Measurements from ENCODE around the gene GSK3A.

Gene GSK3A

GRCh38 chr19:42283188-42284065 is 41.0 kb upstream of the GSK3A start (continued):
- TF ChIP-seq PRDM2 (tag by site-specific recombination; IDR thresholded peaks at IDR 0.05; ENCODE audit: borderline replicate concordance), result no peak; the same call in 1 of the 2 replicates
- no peak for TF ChIP-seq ZBTB49 (tag by site-specific recombination; IDR thresholded peaks at IDR 0.05; ENCODE audit: low read depth)
- TF ChIP-seq ZNF776 (tag by site-specific recombination; IDR thresholded peaks at IDR 0.05; ENCODE audit: borderline replicate concordance), result no peak
- peak; percentile 99 for TF ChIP-seq KLF8 (tag by site-specific recombination; IDR thresholded peaks at IDR 0.05)
- peak; percentile 15; the same call in 1 of the 2 replicates for TF ChIP-seq OSR2 (tag by site-specific recombination; IDR thresholded peaks at IDR 0.05)
- no peak for TF ChIP-seq GLI2 (tag by site-specific recombination; IDR thresholded peaks at IDR 0.05; ENCODE audit: borderline replicate concordance, low read depth)
- peak; percentile 92 for TF ChIP-seq KLF16 (tag by site-specific recombination; IDR thresholded peaks at IDR 0.05)
- no peak for TF ChIP-seq ZNF202 (tag by site-specific recombination; IDR thresholded peaks at IDR 0.05; ENCODE audit: borderline replicate concordance)
- no peak; the same call in 1 of the 2 replicates for TF ChIP-seq ZNF324 (tag by site-specific recombination; IDR thresholded peaks at IDR 0.05)
- peak; percentile 94 for TF ChIP-seq KLF1 (tag by site-specific recombination; IDR thresholded peaks at IDR 0.05)
- no peak for TF ChIP-seq ZNF302 (tag by site-specific recombination; IDR thresholded peaks at IDR 0.05; ENCODE audit: low read depth)
- peak; percentile 78 for TF ChIP-seq ZSCAN5A (tag by site-specific recombination; IDR thresholded peaks at IDR 0.05)
- TF ChIP-seq PRDM6 (tag by site-specific recombination; IDR thresholded peaks at IDR 0.05), result no peak
- TF ChIP-seq ZNF266 (tag by site-specific recombination; IDR thresholded peaks at IDR 0.05; ENCODE audit: low read depth), result peak; percentile 41; the same call in 1 of the 2 replicates
- no peak for TF ChIP-seq ZNF571 (tag by site-specific recombination; IDR thresholded peaks at IDR 0.05)
- peak; percentile 92 for TF ChIP-seq ZNF280C (tag by site-specific recombination; IDR thresholded peaks at IDR 0.05)
- TF ChIP-seq SP3 (tag by site-specific recombination; IDR thresholded peaks at IDR 0.05), result peak; percentile 82
- TF ChIP-seq ZNF76 (tag by site-specific recombination; IDR thresholded peaks at IDR 0.05; ENCODE audit: borderline replicate concordance, low read depth), result peak; percentile 60
- TF ChIP-seq MEIS1 (CRISPR knock-in tag; IDR thresholded peaks at IDR 0.05; ENCODE audit: borderline replicate concordance), result no peak
- TF ChIP-seq ZNF837 (tag by site-specific recombination; IDR thresholded peaks at IDR 0.05), result 0 out of 2 replicates have a peak, but pooled peaks have one; percentile 88
- TF ChIP-seq ZNF148 (tag by site-specific recombination; IDR thresholded peaks at IDR 0.05; ENCODE audit: borderline replicate concordance), result peak; percentile 74; the same call in 1 of the 2 replicates
